Caco-2 (cell line): ENCODE results near the gene OFD1. TPM values are rescaled to one million over a fixed set of nuclear protein-coding genes. Genes with fewer than 3 reads are reported as not detected.

Source experiments
- BruUV-seq: library from RNA; stranded (reverse); fragments of 400-500 nt; replicated peaks from 2 replicates; lab custom pipeline; 2021; lab: Mats Ljungman, UMichigan
- CTCF ChIA-PET: fragments of 300-600 bp; sonication (Branson Sonifier 250); formaldehyde crosslinking; loops from one replicate; lab custom pipeline; 2022; ENCODE audit warnings: antibody characterized with exemption; lab: Charles Lee
- POLR2A ChIA-PET: fragments of 300-600 bp; sonication (Branson Sonifier 250); formaldehyde crosslinking; loops from one replicate; lab custom pipeline; 2022; ENCODE audit warnings: antibody characterized with exemption; lab: Charles Lee
- DNase-seq, 2 experiments: peaks; one replicate each; pipeline versions ENCODE4 v3.0.0 to v3.0.0-alpha.2; 2020 to 2022
- H3K27me3 ChIP-seq: replicated peaks from 2 replicates; pipeline ENCODE4 v1.6.0; 2011; ENCODE audit warnings: low read length; ENCODE audit not compliant: control insufficient read depth, insufficient read depth
- H3K36me3 ChIP-seq: 2 replicates; pipeline ENCODE4 v1.5.1; 2011; ENCODE audit warnings: low read length; ENCODE audit not compliant: control insufficient read depth, insufficient read depth
- H3K4me1 ChIP-seq: fragments of 250-450 bp; sonication (Bioruptor Pico); 2 replicates; pipeline ENCODE4 v1.5.1; 2020; ENCODE audit warnings: mild to moderate bottlenecking
- H3K4me3 ChIP-seq: 2 replicates; pipeline ENCODE4 v1.5.1; 2011; ENCODE audit warnings: low read depth, mild to moderate bottlenecking, control low read depth, low read length
- H3K9me3 ChIP-seq: fragments of 250-450 bp; sonication (Bioruptor Pico); 2 replicates; pipeline ENCODE4 v1.5.1; 2020; ENCODE audit warnings: mild to moderate bottlenecking, moderate library complexity
- H3K27ac Mint-ChIP-seq: one replicate; pipeline ENCODE4 v1.8.0; 2022; ENCODE audit warnings: mixed read lengths; ENCODE audit not compliant: unreplicated experiment
- H3K27me3 Mint-ChIP-seq: one replicate; pipeline ENCODE4 v1.8.0; 2022; ENCODE audit warnings: mixed read lengths; ENCODE audit not compliant: insufficient read depth, unreplicated experiment
- H3K36me3 Mint-ChIP-seq: one replicate; pipeline ENCODE4 v1.8.0; 2022; ENCODE audit warnings: mild to moderate bottlenecking, mixed read lengths; ENCODE audit not compliant: insufficient read depth, unreplicated experiment
- H3K4me1 Mint-ChIP-seq: one replicate; pipeline ENCODE4 v1.8.0; 2022; ENCODE audit warnings: low read depth, mixed read lengths; ENCODE audit not compliant: unreplicated experiment
- H3K4me3 Mint-ChIP-seq: one replicate; pipeline ENCODE4 v1.8.0; 2022; ENCODE audit warnings: mild to moderate bottlenecking, moderate library complexity, mixed read lengths; ENCODE audit not compliant: unreplicated experiment
- H3K9me3 Mint-ChIP-seq: one replicate; pipeline ENCODE4 v1.8.0; 2022; ENCODE audit warnings: mixed read lengths; ENCODE audit not compliant: unreplicated experiment
- intact Hi-C: fragments of 100-400 bp; cut with micrococcal nuclease; formaldehyde crosslinking; loops from one replicate; pipeline ENCODE4 v1.10.0; 2022; ENCODE audit not compliant: unreplicated experiment
- total RNA-seq: library from RNA; stranded (reverse); gene quantifications from 2 replicates; pipeline ENCODE4 v1.2.3, GENCODE V29; 2022
- TF ChIP-seq, protein P1 (sequence below), 2 experiments: fragments of 200-600 bp in 1 of 2; IDR thresholded peaks; 1 replicate in 1 of 2; 2 replicates in 1 of 2; pipeline versions ENCODE4 v1.5.1 to v1.8.0; 2011 to 2022; ENCODE audit warnings: antibody characterized with exemption in 1 of 2, control low read depth in 1 of 2, inconsistent platforms in 1 of 2, low read depth in 1 of 2, low read length in 1 of 2, mild to moderate bottlenecking in 1 of 2, moderate library complexity in 1 of 2; ENCODE audit not compliant: insufficient read depth in 1 of 2, severe bottlenecking in 1 of 2, unreplicated experiment in 1 of 2

Gene OFD1
- total RNA-seq, 1 experiment from 2014 or later = 34.0 TPM

GRCh38 chrX:13697976-13698375, 36.6 kb upstream of the OFD1 start:
- H3K9me3 Mint-ChIP-seq = no peaks in the 10 kb centered on the region
- Histone ChIP-seq H3K4me1 (no peaks in the 10 kb centered on the region; the same call in 1 of the 2 replicates), H3K27me3 (no peaks in the 10 kb centered on the region), H3K9me3 (no peaks in the 10 kb centered on the region), H3K4me3 (no peak overlapping the region), H3K36me3 (no peaks in the 10 kb centered on the region)
- no peak overlapping the region for H3K27ac Mint-ChIP-seq
- intact Hi-C loops = no loop called here
- DNase-seq = no peak
- TF ChIP-seq, protein P1, sequence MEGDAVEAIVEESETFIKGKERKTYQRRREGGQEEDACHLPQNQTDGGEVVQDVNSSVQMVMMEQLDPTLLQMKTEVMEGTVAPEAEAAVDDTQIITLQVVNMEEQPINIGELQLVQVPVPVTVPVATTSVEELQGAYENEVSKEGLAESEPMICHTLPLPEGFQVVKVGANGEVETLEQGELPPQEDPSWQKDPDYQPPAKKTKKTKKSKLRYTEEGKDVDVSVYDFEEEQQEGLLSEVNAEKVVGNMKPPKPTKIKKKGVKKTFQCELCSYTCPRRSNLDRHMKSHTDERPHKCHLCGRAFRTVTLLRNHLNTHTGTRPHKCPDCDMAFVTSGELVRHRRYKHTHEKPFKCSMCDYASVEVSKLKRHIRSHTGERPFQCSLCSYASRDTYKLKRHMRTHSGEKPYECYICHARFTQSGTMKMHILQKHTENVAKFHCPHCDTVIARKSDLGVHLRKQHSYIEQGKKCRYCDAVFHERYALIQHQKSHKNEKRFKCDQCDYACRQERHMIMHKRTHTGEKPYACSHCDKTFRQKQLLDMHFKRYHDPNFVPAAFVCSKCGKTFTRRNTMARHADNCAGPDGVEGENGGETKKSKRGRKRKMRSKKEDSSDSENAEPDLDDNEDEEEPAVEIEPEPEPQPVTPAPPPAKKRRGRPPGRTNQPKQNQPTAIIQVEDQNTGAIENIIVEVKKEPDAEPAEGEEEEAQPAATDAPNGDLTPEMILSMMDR (IDR thresholded peaks at IDR 0.05; ENCODE audit: insufficient read depth in 1 of 2, low read depth in 1 of 2, low read length in 1 of 2, severe bottlenecking in 1 of 2, unreplicated experiment in 1 of 2) = no peak
- peaks cover 30% of the 10 kb centered on the region for H3K36me3 Mint-ChIP-seq
- H3K4me1 Mint-ChIP-seq = peaks cover 34% of the 10 kb centered on the region
- H3K27me3 Mint-ChIP-seq = no peaks in the 10 kb centered on the region
- ChIA-PET CTCF (no interaction called here), POLR2A (no interaction called here)
- H3K4me3 Mint-ChIP-seq = no peak overlapping the region
- no TSS peak for BruUV-seq

DNA sequence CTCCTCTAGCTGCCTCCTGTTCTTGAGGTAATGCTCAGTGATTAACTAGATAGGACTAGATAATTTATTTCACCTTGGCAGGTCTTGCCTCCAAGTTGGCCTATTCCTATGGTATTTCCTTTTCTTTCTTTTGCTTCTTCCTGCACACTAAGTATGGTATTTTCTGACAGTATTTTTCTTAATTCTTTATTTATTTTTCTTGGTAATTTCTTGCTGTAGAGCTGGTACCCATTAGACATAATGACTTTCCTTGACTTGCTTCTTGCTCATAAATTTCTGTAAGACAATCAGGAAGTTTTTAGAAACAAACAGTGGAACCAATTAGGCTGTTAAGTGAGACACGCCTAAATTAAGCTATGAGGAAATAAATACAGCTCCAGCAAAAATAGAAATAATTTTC, 36.1 kb upstream of the OFD1 start:
- no peaks in the 10 kb centered on the region for H3K9me3 Mint-ChIP-seq
- no peak overlapping the region for H3K27ac Mint-ChIP-seq
- no TSS peak for BruUV-seq
- H3K4me1 Mint-ChIP-seq = peaks cover 30% of the 10 kb centered on the region
- H3K27me3 Mint-ChIP-seq = no peaks in the 10 kb centered on the region
- intact Hi-C loops = no loop called here
- peaks cover 26% of the 10 kb centered on the region for H3K36me3 Mint-ChIP-seq
- POLR2A ChIA-PET = no interaction called here
- H3K27me3 ChIP-seq = no peaks in the 10 kb centered on the region
- no peak overlapping the region for H3K4me3 Mint-ChIP-seq
- TF ChIP-seq, protein P1 (IDR thresholded peaks at IDR 0.05; ENCODE audit: insufficient read depth in 1 of 2, low read depth in 1 of 2, low read length in 1 of 2, severe bottlenecking in 1 of 2, unreplicated experiment in 1 of 2) = no peak
- H3K4me3 ChIP-seq = no peak overlapping the region
- no peaks in the 10 kb centered on the region; the same call in 1 of the 2 replicates for H3K4me1 ChIP-seq
- CTCF ChIA-PET = no interaction called here
- no peak for DNase-seq
- H3K36me3 ChIP-seq = no peaks in the 10 kb centered on the region
- H3K9me3 ChIP-seq = no peaks in the 10 kb centered on the region

- H3K36me3 ChIP-seq = no peaks in the 10 kb centered on the region
- no peaks in the 10 kb centered on the region for H3K9me3 ChIP-seq
- ChIA-PET CTCF (no interaction called here), POLR2A (no interaction called here)
- Mint-ChIP-seq H3K36me3 (peaks cover 26% of the 10 kb centered on the region), H3K9me3 (no peaks in the 10 kb centered on the region), H3K27me3 (no peaks in the 10 kb centered on the region), H3K4me1 (peaks cover 27% of the 10 kb centered on the region), H3K27ac (no peak overlapping the region), H3K4me3 (no peak overlapping the region)
- DNase-seq = no peak
- TF ChIP-seq, protein P1 (IDR thresholded peaks at IDR 0.05; ENCODE audit: insufficient read depth in 1 of 2, low read depth in 1 of 2, low read length in 1 of 2, severe bottlenecking in 1 of 2, unreplicated experiment in 1 of 2) = no peak
- no peaks in the 10 kb centered on the region for H3K4me1 ChIP-seq
- BruUV-seq = no TSS peak
- no peaks in the 10 kb centered on the region for H3K27me3 ChIP-seq
- intact Hi-C loops = no loop called here
- no peak overlapping the region for H3K4me3 ChIP-seq
Measured at GRCh38 chrX:13699183-13699826, 35.2 kb upstream of the OFD1 start.
